H1 (cell line): ENCODE results near the gene MMP3. TPM values are rescaled to one million over a fixed set of nuclear protein-coding genes. Genes with fewer than 3 reads are reported as not detected.

Source experiments
- CTBP2 ChIP-seq: IDR thresholded peaks from 2 replicates; pipeline ENCODE4 v1.7.0; 2011; ENCODE audit warnings: borderline replicate concordance, mild to moderate bottlenecking, moderate library complexity, mixed read lengths, low read length; ENCODE audit not compliant: insufficient read depth, insufficient read length
- FOSL1 ChIP-seq: IDR thresholded peaks from 2 replicates; pipeline ENCODE4 v1.6.1; 2011; ENCODE audit warnings: mild to moderate bottlenecking, low read depth, low read length, moderate library complexity; ENCODE audit not compliant: insufficient read depth
- HDAC2 ChIP-seq, 2 experiments: fragments of 300-600 bp in 1 of 2; sonication (generic) in 1 of 2; IDR thresholded peaks; 2 replicates each; pipeline ENCODE4 v1.6.1; 2011 to 2012; ENCODE audit warnings: low read depth in 2 of 2, low read length in 2 of 2, mild to moderate bottlenecking in 2 of 2, moderate library complexity in 2 of 2, borderline replicate concordance in 1 of 2, inconsistent platforms in 1 of 2
- JUN ChIP-seq: IDR thresholded peaks from 2 replicates; pipeline ENCODE4 v1.6.1; 2011; ENCODE audit warnings: low read depth, mild to moderate bottlenecking, improper control_type of control experiment, low read length
- polyA plus RNA-seq, 7 experiments: library from polyadenylated mRNA; depleted of rRNA in 3 of 7; stranded (reverse) in 5 of 7; unstranded in 2 of 7; fragments of >200 nt in 5 of 7; fragments of 200-250 nt in 2 of 7; gene quantifications; 1 replicate in 5 of 7; 2 replicates in 1 of 7; 4 replicates in 1 of 7; pipeline versions ENCODE4 v1.2.1 to v1.2.3, GENCODE V29; 2011 to 2013; ENCODE audit warnings: missing spikeins in 2 of 7, mixed read lengths in 2 of 7
- total RNA-seq: library from RNA; stranded (reverse); fragmentation: NEBNext Ultra II Directional; extraction: Animal tissue kit (Norgen Biotek cat#: 25700); gene quantifications from 2 replicates; pipeline ENCODE4 v1.2.1, GENCODE V29; 2021

The MMP3 gene
- total and polyA plus RNA-seq, 2 of the 8 experiments (the other 6 are each of a cell fraction or from before 2014, with no cell fraction given), result not detected

GRCh38 chr11:102819491-102819890 lies 23.9 kb downstream of the MMP3 start (continued):
- TF ChIP-seq CTBP2 (no peak), JUN (no peak), HDAC2 (IDR thresholded peaks at IDR 0.05; ENCODE audit: borderline replicate concordance in 1 of 2, low read depth in 2 of 2, low read length in 2 of 2) (no peak), FOSL1 (no peak)
